Left forelimb (tissue), 1 donor: ENCODE results near the gene FLII.
"Not testable (repeated sequence)": the region's sequence is repeated elsewhere in the genome, so short reads cannot be mapped to it uniquely, and the experiment has no call there.

Source experiments
- DNase-seq: peaks from one replicate; pipeline ENCODE4 v3.0.0-alpha.2; 2018; ENCODE audit warnings: low spot score

FLII gene

DNA sequence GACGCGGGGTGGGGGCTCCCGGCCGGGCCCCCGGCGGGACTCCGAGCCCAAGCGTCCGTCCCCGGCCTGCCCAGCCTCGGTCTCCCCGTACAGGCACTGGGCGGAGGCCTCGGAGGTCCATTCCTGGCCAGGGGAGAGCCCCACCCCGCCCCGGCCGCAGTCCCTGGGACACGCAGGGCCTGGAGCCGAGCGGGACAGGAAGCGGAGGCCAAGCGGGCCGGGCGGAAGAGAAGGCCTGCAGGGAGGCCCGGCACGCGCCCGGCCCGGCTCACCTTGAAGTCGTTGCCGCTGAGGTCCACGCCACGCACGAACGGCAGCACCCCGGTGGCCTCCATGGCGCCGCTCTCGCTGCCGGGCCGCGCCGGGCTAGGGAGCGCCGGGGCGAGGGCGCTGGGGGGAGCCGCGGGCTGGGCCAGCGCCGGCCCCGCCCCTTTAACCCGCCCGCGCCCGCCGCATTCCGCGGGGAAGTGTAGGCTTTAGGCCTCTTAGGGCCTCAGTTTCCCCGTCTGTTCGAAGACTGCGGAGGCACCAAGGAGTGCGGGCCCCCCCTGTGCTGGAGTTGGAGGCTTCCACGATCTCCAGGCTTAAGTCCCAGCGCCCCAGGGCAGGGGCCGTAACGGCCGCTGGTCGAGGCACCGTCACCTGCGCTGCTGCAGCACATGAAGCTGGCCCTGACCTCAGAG lies at the start of gene FLII:
TSS of gene FLII (minus strand) at position 383 of the 683 bp plus-strand sequence. CDS start at position 335, 48 bp downstream.
- no peak for DNase-seq

DNA sequence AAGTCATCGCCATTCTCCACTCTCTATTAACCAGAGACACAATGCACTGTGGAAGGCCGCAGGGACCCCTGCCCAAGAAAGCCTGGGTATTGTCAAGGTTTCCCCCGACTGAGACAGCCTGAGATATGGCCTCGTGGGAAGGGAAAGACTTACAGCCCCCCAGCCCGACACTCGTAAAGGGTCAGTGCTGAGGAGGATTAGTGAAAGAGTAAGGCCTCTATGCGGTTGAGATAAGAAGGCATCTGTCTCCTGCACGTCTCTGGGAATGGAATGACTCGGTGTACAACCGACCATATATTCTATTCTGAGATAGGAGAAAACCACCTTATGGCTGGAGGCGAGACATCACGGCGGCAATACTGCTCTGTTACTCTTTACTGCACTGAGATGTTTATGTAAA lies 44.7 kb upstream of the FLII start:
- not testable (repeated sequence) for DNase-seq

DNA sequence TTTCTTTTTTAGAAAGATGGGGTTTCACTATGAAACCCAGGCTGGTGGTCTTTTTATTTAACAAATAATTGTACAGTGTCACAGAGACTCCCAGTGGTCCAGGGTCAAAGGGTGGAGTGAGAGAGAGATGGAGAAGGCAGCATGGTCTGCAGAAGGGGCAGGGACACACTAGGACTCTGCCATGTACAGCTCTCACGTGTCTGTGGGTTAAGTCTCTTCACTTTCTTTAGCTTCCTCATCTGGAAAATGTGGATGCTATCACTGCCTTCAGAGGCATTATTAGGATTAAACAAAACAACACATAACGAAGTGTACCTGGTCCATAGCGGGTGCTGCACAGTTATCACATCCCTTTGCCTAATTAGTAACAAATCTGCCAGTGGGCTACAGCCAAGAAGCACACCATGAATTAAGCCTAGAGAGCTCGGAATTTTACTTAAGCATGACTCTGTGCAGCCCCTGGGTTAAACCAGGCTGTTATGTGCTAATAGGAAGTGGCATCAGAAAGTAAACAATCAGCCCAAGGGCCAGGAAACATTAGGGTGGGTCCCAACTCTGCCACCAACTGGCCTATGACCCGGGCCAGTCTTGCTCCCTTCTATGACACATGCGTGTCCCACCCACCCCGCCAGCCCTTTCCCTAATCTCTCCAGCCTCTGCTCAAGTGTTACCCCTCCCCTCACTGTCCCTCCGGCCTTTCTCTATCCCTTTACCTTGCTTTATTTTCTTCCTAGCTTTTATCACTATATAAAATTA lies 42.4 kb upstream of the FLII start:
- DNase-seq, result no peak

DNA sequence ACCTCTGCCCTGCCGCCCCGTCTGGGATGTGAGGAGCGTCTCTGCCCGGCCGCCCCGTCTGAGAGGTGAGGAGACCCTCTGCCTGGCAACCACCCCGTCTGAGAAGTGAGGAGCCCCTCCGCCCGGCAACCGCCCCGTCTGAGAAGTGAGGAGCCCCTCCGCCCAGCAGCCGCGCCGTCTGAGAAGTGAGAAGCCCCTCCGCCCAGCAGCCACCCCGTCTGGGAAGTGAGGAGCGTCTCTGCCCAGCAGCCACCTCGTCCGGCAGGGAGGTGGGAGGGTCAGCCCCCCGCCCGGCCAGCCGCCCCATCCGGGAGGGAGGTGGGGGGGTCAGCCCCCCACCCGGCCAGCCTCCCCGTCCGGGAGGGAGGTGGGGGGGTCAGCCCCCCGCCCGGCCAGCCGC lies 39.5 kb upstream of the FLII start:
- not testable (repeated sequence) for DNase-seq

DNA sequence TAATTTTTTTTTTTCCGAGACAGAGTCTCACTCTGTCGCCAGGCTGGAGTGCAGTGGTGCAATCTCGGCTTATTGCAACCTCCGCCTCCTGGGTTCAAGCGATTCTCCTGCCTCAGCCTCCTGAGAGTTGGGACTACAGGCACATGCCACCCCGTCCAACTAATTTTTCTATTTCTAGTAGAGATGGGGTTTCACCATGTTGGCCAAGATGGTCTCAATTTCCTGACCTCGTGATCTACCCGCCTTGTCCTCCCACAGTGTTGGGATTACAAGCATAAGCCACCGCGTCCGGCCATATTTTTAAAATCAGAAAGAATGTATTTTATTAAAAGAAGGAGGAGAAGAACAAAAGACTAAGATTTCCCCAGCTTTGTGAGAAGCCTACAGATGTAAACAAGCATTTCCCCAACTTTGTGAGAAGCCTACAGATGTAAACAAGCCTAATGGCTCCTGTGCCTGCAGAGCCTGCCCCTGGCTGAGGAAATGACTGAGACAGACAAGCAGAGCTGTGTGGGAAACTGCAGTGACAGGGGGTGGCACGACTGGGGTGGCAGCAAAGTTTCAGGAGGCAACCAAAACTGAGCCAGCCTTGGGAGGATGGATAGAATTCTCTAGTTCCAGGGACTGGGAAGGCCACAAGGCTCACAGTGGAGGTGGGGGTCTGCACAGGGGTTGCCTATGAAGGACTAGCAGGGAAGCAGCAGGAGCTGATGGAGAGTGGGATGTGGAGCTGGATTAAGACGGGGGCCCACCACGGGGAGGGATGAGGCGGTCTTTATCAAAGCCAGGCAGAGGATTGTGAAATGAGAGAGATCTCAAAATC lies 33.4 kb upstream of the FLII start:
- no peak for DNase-seq

DNA sequence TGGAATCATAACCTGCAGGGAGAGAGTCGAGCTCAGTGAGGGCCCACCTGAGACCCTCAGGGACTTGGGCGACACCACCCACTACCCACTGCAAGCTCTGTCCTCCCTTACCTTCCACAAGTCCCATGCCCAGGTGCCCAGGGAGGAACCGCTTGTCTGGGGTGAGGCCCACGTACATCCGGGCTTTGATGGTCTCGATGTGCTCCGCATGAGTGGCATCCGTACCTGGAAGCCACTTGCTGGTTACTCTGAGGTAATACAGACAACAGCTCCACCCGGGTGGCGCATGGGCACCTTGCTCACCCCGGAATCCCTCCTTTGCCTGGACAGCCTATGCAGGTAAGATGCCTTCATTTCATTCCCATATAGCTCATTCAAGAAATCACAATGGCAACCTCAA lies 26.8 kb upstream of the FLII start:
- no peak for DNase-seq

DNA sequence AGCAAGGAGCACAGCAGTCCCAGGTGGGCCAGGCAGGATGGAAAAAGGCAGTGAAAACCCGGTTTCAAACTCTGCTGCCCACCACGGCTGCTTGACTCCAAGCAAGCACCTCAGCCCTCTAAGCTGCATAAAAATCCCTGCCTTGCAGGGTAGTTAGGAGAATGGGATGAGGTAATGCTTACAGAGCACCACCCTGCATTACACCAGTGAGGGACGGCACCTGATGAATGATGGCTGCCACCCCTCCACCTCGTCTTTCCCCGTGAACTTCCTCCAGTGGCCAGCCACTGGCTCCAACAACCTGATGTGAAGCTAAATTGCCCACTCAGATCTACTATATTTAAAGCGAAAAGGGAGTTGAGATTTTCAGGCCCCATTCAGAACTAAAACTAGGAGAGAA lies 23.2 kb upstream of the FLII start:
- no peak for DNase-seq

DNA sequence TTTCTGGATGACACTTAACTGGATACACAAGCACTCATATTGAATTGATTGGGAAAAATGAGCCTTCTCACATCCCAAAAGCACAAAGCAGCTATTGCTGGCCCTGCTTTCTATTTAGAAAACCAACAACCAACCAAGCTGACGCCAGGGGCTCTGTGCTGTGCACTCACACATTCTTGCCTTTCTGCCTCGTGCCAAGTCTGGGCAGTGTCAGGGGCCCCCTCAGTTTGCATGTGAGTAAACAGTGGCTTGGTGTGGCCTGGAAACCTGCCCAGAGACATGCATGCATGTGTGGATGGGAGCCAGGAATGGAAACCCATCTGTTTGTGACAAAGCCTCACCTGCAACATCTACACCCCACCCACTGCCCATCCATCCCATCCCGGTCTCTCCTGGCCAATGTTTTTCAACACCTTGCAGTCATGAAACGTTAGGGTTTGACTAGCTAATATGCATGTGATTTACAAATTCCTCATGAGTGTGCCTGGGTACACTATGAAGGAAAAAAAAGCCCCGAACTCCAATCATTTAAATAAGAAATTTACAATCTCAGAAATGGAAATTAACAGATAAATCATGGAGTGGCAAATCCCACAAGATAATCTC lies 22.3 kb upstream of the FLII start:
- DNase-seq, result no peak

DNA sequence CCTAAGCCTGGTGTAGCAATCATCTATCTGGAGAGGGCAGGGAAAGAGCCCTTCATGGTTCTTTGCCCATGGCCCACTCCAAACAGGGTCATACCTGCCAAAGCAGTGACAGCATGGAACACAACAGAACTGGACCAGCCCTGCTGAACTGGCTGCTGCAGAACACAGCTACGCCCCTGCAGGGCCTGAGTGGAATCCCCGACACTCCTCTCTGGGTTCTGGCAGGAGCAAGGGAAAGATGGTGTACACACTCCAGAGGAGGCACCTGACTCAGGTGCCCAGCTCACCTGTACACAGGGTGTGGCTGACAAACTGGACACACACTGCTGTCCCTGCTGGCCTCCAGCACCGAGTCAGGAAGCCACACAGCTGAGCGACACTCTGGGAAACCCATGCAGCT lies 21.7 kb upstream of the FLII start:
- no peak for DNase-seq

DNA sequence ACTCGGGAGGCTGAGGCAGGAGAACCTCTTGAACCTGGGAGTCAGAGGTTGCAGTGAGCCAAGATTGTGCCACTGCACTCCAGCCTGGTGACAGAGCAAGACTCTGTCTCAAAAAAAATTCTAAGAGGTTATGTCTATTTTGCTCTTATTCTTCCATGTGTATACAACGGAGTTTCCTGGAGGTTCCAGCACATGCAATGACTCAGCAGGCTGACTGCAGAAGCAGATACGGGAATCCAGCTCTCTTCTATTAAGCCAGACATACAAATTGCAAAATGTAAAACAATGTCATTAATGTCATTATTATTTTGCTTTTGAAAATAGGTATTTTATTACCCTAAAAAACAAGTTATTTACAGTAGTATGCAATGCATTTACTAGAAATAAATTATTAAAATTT lies 20.3 kb upstream of the FLII start:
- no peak for DNase-seq

DNA sequence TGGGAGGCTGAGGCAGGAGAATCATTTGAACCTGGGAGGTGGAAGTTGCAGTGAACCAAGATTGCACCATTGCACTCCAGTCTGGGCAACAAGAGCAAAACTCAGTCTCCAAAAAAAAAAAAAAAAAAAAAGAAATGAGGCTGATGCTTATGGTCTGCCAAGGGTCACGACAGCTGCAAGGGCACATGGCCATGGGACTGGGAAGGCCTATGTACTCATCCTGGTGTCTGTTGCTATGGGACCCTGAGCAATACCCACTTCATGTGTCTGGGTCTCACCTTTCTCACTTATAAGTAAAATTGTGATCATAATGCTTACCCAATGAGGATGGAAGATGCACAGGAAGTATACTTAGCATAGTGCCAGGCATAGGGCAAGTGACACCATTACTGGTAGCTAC lies 18.5 kb upstream of the FLII start:
- DNase-seq, result no peak

DNA sequence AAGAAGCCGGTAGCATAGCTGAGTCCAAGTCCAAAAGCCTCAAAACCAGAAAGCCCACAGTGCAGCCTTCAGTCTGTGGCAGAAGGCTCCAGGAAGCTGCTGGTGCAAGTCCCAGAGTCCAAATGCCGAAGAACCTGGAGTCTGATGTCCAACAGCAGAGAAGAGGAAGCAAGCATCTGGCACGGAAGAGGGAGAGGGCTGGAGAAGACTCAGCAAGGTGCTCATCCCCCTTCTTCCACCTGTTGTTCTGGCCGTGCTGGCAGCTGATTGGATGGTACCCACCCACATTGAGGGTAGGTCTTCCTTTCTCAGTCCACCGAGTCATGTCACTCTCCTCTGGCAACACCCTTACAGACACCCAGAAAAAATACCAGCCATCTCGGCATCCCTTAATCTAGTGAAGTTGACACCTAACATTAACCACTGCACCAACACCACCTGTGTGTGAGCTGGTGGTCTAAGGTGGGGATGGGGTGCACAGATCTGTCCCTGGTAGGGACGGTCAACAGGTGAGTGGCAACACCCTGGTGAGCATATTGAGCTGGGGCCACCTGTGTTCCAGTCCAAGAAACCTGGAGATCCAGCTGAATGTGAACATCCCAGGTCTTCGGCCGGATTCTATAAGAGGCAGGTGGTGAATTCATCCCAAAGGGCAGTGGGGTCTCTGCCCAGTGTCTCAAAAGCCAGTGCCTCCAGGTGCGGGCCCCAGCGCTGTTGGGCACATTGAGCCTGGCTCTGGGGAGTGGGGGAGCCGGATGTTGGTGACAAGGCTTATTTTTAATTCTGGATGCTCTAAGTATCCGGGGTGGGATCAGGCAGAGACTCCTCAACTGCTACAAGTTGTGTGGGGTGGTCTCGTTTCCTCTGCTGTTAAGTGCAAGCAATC lies 11.8 kb upstream of the FLII start:
- DNase-seq, result no peak

DNA sequence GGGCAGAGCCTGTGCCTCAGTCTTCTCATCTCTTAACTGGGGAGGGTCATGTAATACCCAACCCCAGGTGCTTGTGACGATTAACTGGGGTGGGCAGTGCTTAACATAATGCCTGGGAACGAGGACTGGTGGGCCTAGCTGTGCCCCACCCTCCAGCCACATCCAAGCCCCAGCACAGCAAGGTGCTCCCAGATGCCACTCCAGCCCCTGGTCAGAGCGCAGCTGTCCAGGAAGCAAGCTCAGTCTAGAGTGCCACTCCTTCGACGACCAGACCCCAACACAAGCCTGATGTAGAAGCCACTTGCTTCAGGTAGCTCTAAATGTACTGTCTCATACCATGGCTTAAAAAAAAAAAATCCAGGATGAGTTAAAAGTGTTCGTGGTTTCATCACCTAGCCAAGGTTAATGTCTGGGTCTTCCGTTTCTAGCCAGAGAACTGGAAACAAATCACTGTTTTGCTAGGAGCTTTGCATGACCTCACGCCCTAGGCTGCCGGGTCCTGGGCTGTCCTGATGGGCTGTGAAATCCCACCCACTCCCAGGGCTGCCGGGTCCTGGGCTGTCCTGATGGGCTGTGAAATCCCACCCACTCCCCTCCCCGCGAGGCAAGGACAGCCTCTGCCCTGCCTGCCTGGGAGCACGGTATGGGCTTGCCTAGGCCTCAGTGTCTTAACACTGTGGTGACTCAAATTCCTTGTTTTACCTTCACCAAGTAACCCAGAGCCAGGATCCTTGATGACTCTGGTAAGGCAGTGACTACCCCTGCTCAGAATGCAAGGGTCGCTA lies 9.6 kb upstream of the FLII start:
- DNase-seq, result no peak

DNA sequence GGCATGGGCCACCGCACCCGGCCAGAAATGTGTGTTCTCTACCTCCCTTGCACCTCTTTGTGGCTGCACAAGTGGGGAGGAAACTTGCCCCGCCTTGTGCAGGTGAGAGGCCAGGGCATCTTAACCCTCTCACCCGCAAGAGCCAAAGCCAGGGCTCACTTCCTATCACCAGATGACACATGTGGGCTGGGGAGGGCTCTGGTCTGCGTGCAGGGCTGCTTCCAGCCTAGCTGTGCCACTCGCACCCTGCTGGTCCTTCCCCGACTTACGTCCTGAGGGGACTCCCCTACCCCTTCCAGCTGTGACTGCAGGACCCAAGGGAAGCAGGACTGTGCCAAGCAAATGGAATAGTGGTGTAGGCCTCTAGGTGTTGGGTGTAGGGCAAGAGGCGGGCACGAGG lies 8.8 kb upstream of the FLII start:
- DNase-seq, result no peak

DNA sequence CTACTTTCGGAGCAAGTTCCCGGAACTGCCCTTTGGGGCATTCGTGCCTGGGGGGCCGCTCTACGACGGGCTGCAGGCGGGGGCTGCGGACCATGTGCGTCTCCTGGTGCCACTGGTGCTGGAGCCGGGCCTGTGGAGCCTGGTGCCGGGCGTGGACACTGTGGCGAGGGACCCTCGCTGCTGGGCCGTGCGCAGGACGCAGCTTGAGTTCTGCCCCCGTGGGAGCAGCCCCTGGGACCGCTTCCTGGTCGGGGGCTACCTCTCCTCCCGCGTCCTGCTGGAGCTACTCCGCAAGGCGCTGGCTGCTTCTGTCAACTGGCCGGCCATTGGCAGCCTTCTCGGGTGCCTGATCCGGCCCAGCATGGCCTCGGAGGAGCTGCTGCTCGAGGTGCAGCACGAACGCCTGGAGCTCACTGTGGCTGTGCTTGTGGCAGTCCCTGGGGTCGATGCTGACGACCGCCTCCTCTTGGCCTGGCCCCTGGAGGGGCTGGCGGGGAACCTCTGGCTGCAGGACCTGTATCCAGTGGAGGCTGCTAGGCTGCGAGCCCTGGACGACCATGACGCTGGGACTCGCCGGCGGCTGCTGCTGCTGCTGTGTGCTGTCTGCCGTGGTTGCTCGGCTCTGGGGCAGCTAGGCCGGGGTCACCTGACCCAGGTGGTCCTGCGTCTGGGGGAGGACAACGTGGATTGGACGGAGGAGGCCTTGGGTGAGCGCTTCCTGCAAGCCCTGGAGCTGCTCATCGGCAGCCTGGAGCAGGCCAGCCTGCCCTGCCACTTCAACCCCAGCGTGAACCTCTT lies 5.5 kb upstream of the FLII start:
- no peak for DNase-seq

DNA sequence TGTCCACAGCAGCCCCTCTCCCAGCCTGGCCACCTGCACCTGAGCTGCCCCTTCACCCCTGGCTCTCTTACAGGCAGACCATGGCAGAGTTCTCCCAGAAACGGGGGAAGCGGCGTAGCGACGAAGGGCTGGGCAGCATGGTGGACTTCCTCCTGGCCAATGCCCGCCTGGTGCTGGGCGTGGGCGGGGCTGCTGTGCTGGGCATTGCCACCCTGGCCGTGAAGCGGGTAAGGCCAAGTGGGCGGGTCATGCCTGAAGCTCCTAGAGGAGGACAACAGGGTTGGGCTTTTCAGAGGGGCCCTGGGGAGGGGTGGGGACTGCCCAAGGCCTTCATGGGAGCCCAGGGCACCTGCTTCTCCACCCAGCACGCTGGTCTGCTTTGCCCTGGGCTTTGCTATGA lies 4.1 kb upstream of the FLII start:
- DNase-seq, result no peak

DNA sequence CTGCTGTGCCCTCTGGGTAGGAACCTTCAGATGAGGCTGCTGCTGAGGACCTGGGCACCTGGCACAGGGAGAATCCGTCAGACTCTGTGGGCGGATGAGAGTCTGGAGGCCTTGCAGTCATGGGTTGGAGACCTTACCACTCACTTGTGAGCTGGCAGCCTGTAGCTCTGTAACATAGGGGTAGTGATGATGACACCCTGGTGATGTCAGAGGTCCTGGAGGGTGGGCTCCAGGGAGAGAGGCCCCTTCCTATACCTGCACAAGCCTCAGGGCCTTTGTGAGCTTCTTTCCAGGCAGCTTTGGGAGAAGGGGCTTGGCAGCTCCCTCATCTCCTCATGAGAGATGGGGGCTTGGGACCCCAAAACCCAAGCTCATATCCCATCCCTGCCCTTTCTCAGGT lies 3.6 kb upstream of the FLII start:
- no peak for DNase-seq

DNA sequence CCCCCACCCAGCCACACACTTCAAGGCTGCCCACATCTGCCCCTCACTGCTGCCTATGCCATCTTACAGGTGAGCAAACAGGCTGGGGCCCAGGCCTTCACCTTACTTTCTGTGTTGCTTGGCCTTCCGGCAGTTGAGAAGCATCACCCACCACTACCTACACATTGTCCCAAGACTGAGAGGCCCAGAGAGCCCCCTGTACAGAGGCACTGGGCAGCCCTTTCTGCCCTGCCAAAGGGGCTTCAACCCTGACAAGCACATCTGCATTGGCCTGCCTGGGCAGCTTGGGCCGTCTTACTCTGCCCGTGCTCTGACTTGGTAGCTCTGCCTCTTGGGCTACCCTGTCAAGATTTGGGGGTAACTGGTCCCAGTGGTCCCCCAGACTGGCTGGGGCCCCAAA lies 3.1 kb upstream of the FLII start:
- DNase-seq, result no peak

DNA sequence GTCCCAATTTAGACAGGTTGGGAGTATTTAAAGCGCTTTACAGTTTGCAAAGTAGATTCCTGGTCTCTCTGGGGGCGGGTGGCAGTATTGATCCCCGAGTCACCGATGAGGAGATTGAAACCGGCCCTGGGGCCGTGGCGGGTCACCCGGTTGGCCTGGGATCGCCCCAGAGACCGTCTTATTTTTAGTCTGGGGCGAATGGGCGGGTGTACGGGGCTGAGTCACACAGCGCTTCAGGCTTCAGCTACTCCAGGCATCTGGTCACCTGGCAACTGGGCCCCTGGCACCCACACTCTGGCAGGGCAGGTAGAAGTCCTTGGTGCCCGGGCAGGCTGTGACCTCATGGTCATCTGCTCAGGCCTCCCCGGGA lies 2.6 kb upstream of the FLII start:
- DNase-seq, result no peak
